ENCODE measurements around the gene FXYD2. TPM values are rescaled to one million over a fixed set of nuclear protein-coding genes. Genes with fewer than 3 reads are reported as not detected.

Gene FXYD2
- total RNA-seq, 1 donor from 2014 or later: not detected

- DNase-seq (ENCODE audit: low read depth) (no peak), FAIRE-seq (no peak)
- Histone ChIP-seq H3K36me3 (ENCODE audit: control insufficient read depth, insufficient read depth, low read length) (no peaks in the 10 kb centered on the region), H3K4me3 (ENCODE audit: low read depth, low read length) (no peak overlapping the region), H3K27me3 (ENCODE audit: control insufficient read depth, insufficient read depth, low read length) (peaks cover 5% of the 10 kb centered on the region)
- TF ChIP-seq CTCF (IDR thresholded peaks at IDR 0.05; ENCODE audit: insufficient read depth, low read length, severe bottlenecking): no peak
Measured at GRCh38 chr11:117839380-117839881, 14.9 kb upstream of the FXYD2 start.

- H3K27me3 ChIP-seq (ENCODE audit: control insufficient read depth, insufficient read depth, low read length): peaks cover 5% of the 10 kb centered on the region
- no peaks in the 10 kb centered on the region for H3K36me3 ChIP-seq (ENCODE audit: control insufficient read depth, insufficient read depth, low read length)
- FAIRE-seq (no peak), DNase-seq (ENCODE audit: low read depth) (no peak)
- no peak overlapping the region for H3K4me3 ChIP-seq (ENCODE audit: low read depth, low read length)
- no peak for TF ChIP-seq CTCF (IDR thresholded peaks at IDR 0.05; ENCODE audit: insufficient read depth, low read length, severe bottlenecking)
Measured at GRCh38 chr11:117838901-117839300, 14.4 kb upstream of the FXYD2 start.

- DNase-seq (ENCODE audit: low read depth) (no peak), FAIRE-seq (no peak)
- no peak for TF ChIP-seq CTCF (IDR thresholded peaks at IDR 0.05; ENCODE audit: insufficient read depth, low read length, severe bottlenecking)
- H3K27me3 ChIP-seq (ENCODE audit: control insufficient read depth, insufficient read depth, low read length): peaks cover 5% of the 10 kb centered on the region
- H3K36me3 ChIP-seq (ENCODE audit: control insufficient read depth, insufficient read depth, low read length): no peaks in the 10 kb centered on the region
- no peak overlapping the region for H3K4me3 ChIP-seq (ENCODE audit: low read depth, low read length)
Measured at GRCh38 chr11:117837791-117838190, 13.2 kb upstream of the FXYD2 start.

GRCh38 chr11:117837070-117837776 is 12.7 kb upstream of the FXYD2 start:
- H3K27me3 ChIP-seq (ENCODE audit: control insufficient read depth, insufficient read depth, low read length): peaks cover 6% of the 10 kb centered on the region
- FAIRE-seq: no peak
- no peak for DNase-seq (ENCODE audit: low read depth)
- no peaks in the 10 kb centered on the region for H3K36me3 ChIP-seq (ENCODE audit: control insufficient read depth, insufficient read depth, low read length)
- no peak for TF ChIP-seq CTCF (IDR thresholded peaks at IDR 0.05; ENCODE audit: insufficient read depth, low read length, severe bottlenecking)
- H3K4me3 ChIP-seq (ENCODE audit: low read depth, low read length): no peak overlapping the region

GRCh38 chr11:117836077-117836960 is 11.8 kb upstream of the FXYD2 start:
- no peaks in the 10 kb centered on the region for H3K36me3 ChIP-seq (ENCODE audit: control insufficient read depth, insufficient read depth, low read length)
- no peak overlapping the region for H3K4me3 ChIP-seq (ENCODE audit: low read depth, low read length)
- no peak for DNase-seq (ENCODE audit: low read depth)
- FAIRE-seq: no peak
- no peak for TF ChIP-seq CTCF (IDR thresholded peaks at IDR 0.05; ENCODE audit: insufficient read depth, low read length, severe bottlenecking)
- peaks cover 8% of the 10 kb centered on the region for H3K27me3 ChIP-seq (ENCODE audit: control insufficient read depth, insufficient read depth, low read length)
